CD4-positive, alpha-beta T cell (primary cell): Measurements from ENCODE around the gene TMOD1. TPM values are rescaled to one million over a fixed set of nuclear protein-coding genes. Genes with fewer than 3 reads are reported as not detected.

Experiments
- ATAC-seq: fragments of 200-7000 bp; cut with Tn5 transposase; one replicate; pipeline ENCODE4 v1.10.0; 2022; ENCODE audit warnings: mild to moderate bottlenecking; ENCODE audit not compliant: poor library complexity
- CTCF ChIA-PET: fragments of 350-600 bp; sonication (Branson Sonifier 250); formaldehyde crosslinking; loops from one replicate; lab custom pipeline; 2021; ENCODE audit warnings: antibody characterized with exemption, inconsistent platforms; lab: Charles Lee
- POLR2A ChIA-PET: fragments of 350-600 bp; sonication (Branson Sonifier 250); formaldehyde crosslinking; loops from one replicate; lab custom pipeline; 2021; ENCODE audit warnings: antibody characterized with exemption, inconsistent platforms; lab: Charles Lee
- DNase-seq, 14 experiments: peaks; one replicate each; pipeline ENCODE4 v3.0.0-alpha.2; 2013 to 2020; ENCODE audit warnings: mixed read lengths in 2 of 14
- H3K27ac ChIP-seq, 2 donors: one replicate each; pipeline versions ENCODE4 v1.5.1 to v1.7.0; 2013; ENCODE audit warnings: low read length in 2 of 2, low read depth in 1 of 2, mild to moderate bottlenecking in 1 of 2
- H3K27me3 ChIP-seq, 2 experiments: 1 replicate in 1 of 2; 2 replicates in 1 of 2; pipeline versions ENCODE4 v1.6.1 to v1.7.0; 2013; ENCODE audit warnings: low read length in 2 of 2, control low read depth in 1 of 2, mild to moderate bottlenecking in 1 of 2, moderate library complexity in 1 of 2; ENCODE audit not compliant: insufficient read depth in 2 of 2, control insufficient read depth in 1 of 2
- H3K36me3 ChIP-seq: one replicate; pipeline ENCODE4 v1.6.1; 2013; ENCODE audit warnings: low read length, control low read depth; ENCODE audit not compliant: insufficient read depth
- H3K4me1 ChIP-seq: one replicate; pipeline ENCODE4 v1.6.1; 2013; ENCODE audit warnings: low read length, control low read depth; ENCODE audit not compliant: insufficient read depth
- H3K4me3 ChIP-seq: one replicate; pipeline ENCODE4 v1.5.1; 2013; ENCODE audit warnings: mild to moderate bottlenecking, low read length, moderate library complexity
- H3K9me3 ChIP-seq, 2 experiments: 1 replicate in 1 of 2; 2 replicates in 1 of 2; pipeline versions ENCODE4 v1.6.1 to v1.7.0; 2013; ENCODE audit warnings: low read length in 2 of 2, mild to moderate bottlenecking in 2 of 2, control low read depth in 1 of 2, moderate library complexity in 1 of 2; ENCODE audit not compliant: control insufficient read depth in 1 of 2, insufficient read depth in 1 of 2
- H3K27ac Mint-ChIP-seq: one replicate; pipeline ENCODE4 v1.8.0; 2020; ENCODE audit warnings: mixed read lengths
- H3K27me3 Mint-ChIP-seq: one replicate; pipeline ENCODE4 v1.8.0; 2021; ENCODE audit warnings: mixed read lengths
- H3K36me3 Mint-ChIP-seq: one replicate; pipeline ENCODE4 v1.8.0; 2021; ENCODE audit warnings: low read depth, mixed read lengths
- H3K4me1 Mint-ChIP-seq: one replicate; pipeline ENCODE4 v1.8.0; 2021; ENCODE audit warnings: low read depth, mixed read lengths
- H3K4me3 Mint-ChIP-seq: one replicate; pipeline ENCODE4 v1.8.0; 2020; ENCODE audit warnings: mild to moderate bottlenecking, mixed read lengths
- H3K9me3 Mint-ChIP-seq: one replicate; pipeline ENCODE4 v1.8.0; 2020; ENCODE audit warnings: mixed read lengths
- CTCF ChIP-seq: fragments of 200-600 bp; IDR thresholded peaks from one replicate; pipeline ENCODE4 v1.8.0; 2022; ENCODE audit warnings: antibody characterized with exemption, mild to moderate bottlenecking
- intact Hi-C, 2 experiments: fragments of 100-400 bp; cut with DNase I in 1 of 2; cut with micrococcal nuclease in 1 of 2; formaldehyde crosslinking; loops; one replicate each; pipeline versions ENCODE4 v1.15.1 to v1.9.0; 2023 to 2025; cut with DNase I, micrococcal nuclease
- total RNA-seq, 174 experiments: library from RNA in 2 of 174; stranded (reverse) in 2 of 174; gene quantifications; one replicate each; pipeline ENCODE4 v1.2.3 and lab custom pipeline; 2021 to 2026

The TMOD1 gene
- total RNA-seq, 2 experiments from 2014 or later, result 0.20 to 0.47 TPM

- Histone ChIP-seq H3K4me1 (peaks cover 11% of the 10 kb centered on the region), H3K36me3 (no peaks in the 10 kb centered on the region), H3K4me3 (no peak overlapping the region), H3K27ac (no peak overlapping the region), H3K9me3 (peaks cover 0 to 9% of the 10 kb centered on the region in 2 experiments), H3K27me3 (peaks cover 32 to 38% of the 10 kb centered on the region in 2 experiments)
- H3K9me3 Mint-ChIP-seq, result no peaks in the 10 kb centered on the region
- no peaks in the 10 kb centered on the region for H3K36me3 Mint-ChIP-seq
- no peak overlapping the region for H3K4me3 Mint-ChIP-seq
- peaks cover 12% of the 10 kb centered on the region for H3K4me1 Mint-ChIP-seq
- no peak for TF ChIP-seq CTCF
- ATAC-seq (no peak), DNase-seq (no peak)
- ChIA-PET CTCF (no interaction called here), POLR2A (no interaction called here)
- intact Hi-C loops, result no loop called here
- H3K27ac Mint-ChIP-seq, result no peak overlapping the region
- H3K27me3 Mint-ChIP-seq, result peaks cover 15% of the 10 kb centered on the region
Observed at GRCh38 chr9:97506787-97507186, 5.3 kb downstream of the TMOD1 start.

- TF ChIP-seq CTCF, result no peak
- Histone ChIP-seq H3K4me3 (no peak overlapping the region), H3K27me3 (peaks cover 28 to 32% of the 10 kb centered on the region in 2 experiments), H3K4me1 (peaks cover 6% of the 10 kb centered on the region), H3K27ac (no peak overlapping the region), H3K36me3 (no peaks in the 10 kb centered on the region), H3K9me3 (peaks cover 0 to 6% of the 10 kb centered on the region in 2 experiments)
- H3K4me1 Mint-ChIP-seq, result peaks cover 9% of the 10 kb centered on the region
- ChIA-PET CTCF (no interaction called here), POLR2A (no interaction called here)
- no peaks in the 10 kb centered on the region for H3K9me3 Mint-ChIP-seq
- no peaks in the 10 kb centered on the region for H3K36me3 Mint-ChIP-seq
- H3K27me3 Mint-ChIP-seq, result peaks cover 15% of the 10 kb centered on the region
- intact Hi-C loops, result no loop called here
- H3K4me3 Mint-ChIP-seq, result no peak overlapping the region
- no peak overlapping the region for H3K27ac Mint-ChIP-seq
- ATAC-seq (no peak), DNase-seq (no peak)
Observed at GRCh38 chr9:97507428-97507984, 6.0 kb downstream of the TMOD1 start.

GRCh38 chr9:97508852-97509251, 7.4 kb downstream of the TMOD1 start:
- Mint-ChIP-seq H3K27me3 (peaks cover 19% of the 10 kb centered on the region), H3K36me3 (no peaks in the 10 kb centered on the region), H3K4me1 (no peaks in the 10 kb centered on the region), H3K4me3 (no peak overlapping the region), H3K9me3 (no peaks in the 10 kb centered on the region), H3K27ac (no peak overlapping the region)
- no peak overlapping the region for H3K27ac ChIP-seq
- ChIA-PET CTCF (no interaction called here), POLR2A (no interaction called here)
- no peak for TF ChIP-seq CTCF
- H3K9me3 ChIP-seq, result no peaks in the 10 kb centered on the region
- no peak overlapping the region for H3K4me3 ChIP-seq
- ATAC-seq (no peak), DNase-seq (no peak)
- no peaks in the 10 kb centered on the region for H3K36me3 ChIP-seq
- intact Hi-C loops, result no loop called here
- peaks cover 16 to 19% of the 10 kb centered on the region in 2 experiments for H3K27me3 ChIP-seq
- no peaks in the 10 kb centered on the region for H3K4me1 ChIP-seq
